Skeletal muscle satellite cell (primary cell): Measurements from ENCODE around the gene NFYB. TPM values are rescaled to one million over a fixed set of nuclear protein-coding genes. Genes with fewer than 3 reads are reported as not detected.

Experiments used
- H3K27me3 ChIP-seq: 2 replicates; pipeline ENCODE4 v1.7.0; 2013; ENCODE audit warnings: low read length; ENCODE audit not compliant: control insufficient read depth, insufficient read depth
- H3K36me3 ChIP-seq: 2 replicates; pipeline ENCODE4 v1.7.0; 2013; ENCODE audit warnings: mild to moderate bottlenecking, control low read depth, low read length; ENCODE audit not compliant: insufficient read depth
- H3K4me1 ChIP-seq: 2 replicates; pipeline ENCODE4 v1.7.0; 2013; ENCODE audit warnings: low read length; ENCODE audit not compliant: control insufficient read depth, insufficient read depth
- H3K4me2 ChIP-seq: 2 replicates; pipeline ENCODE4 v1.7.0; 2013; ENCODE audit warnings: mild to moderate bottlenecking, low read length
- H3K4me3 ChIP-seq: 2 replicates; pipeline ENCODE4 v1.7.0; 2013; ENCODE audit warnings: low read length
- H3K9ac ChIP-seq: 2 replicates; pipeline ENCODE4 v1.7.0; 2013; ENCODE audit warnings: mild to moderate bottlenecking, low read depth, low read length, moderate library complexity
- H3K9me3 ChIP-seq: replicated peaks from 2 replicates; pipeline ENCODE4 v1.7.0; 2013; ENCODE audit warnings: mild to moderate bottlenecking, control low read depth, low read length
- total RNA-seq: library from RNA; depleted of rRNA; stranded (reverse); fragments of >200 nt; gene quantifications from 2 replicates; pipeline ENCODE4 v1.2.3, GENCODE V29; 2012; rRNA removed

Gene NFYB
- 7.9 and 9.9 TPM in 2 replicates for total RNA-seq

- H3K4me3 ChIP-seq = peak within 1 kb of the TSS; percentile 92
- H3K27me3 ChIP-seq = no peaks in the 10 kb centered on the region
- peak within 1 kb of the TSS; percentile 96 for H3K4me2 ChIP-seq
- H3K36me3 ChIP-seq = peaks cover 13% of the 10 kb centered on the region
- H3K9me3 ChIP-seq = no peaks in the 10 kb centered on the region
- peaks cover 31% of the 10 kb centered on the region for H3K4me1 ChIP-seq
- peak within 1 kb of the TSS; percentile 92 for H3K9ac ChIP-seq
Observed at GRCh38 chr12:104137902-104138796, at the start of gene NFYB. Gene NFYB, minus strand, starts transcription at chr12:104138210. Its CDS starts 2,757 bp downstream, at chr12:104135453.

- H3K27me3 ChIP-seq = no peaks in the 10 kb centered on the region
Observed at GRCh38 chr12:104187446-104188155, 49.6 kb upstream of the NFYB start.

GRCh38 chr12:104183443-104183842 lies 45.4 kb upstream of the NFYB start:
- Histone ChIP-seq H3K4me1 (peaks cover 28% of the 10 kb centered on the region), H3K4me2 (no peak overlapping the region), H3K4me3 (no peak overlapping the region), H3K36me3 (no peaks in the 10 kb centered on the region), H3K9ac (no peak overlapping the region), H3K9me3 (peaks cover 6% of the 10 kb centered on the region), H3K27me3 (no peaks in the 10 kb centered on the region)

More at GRCh38 chr12:104187446-104188155, 49.6 kb upstream of the NFYB start:
- peaks cover 11% of the 10 kb centered on the region for H3K4me1 ChIP-seq
- no peak overlapping the region for H3K4me2 ChIP-seq
- peaks cover 6% of the 10 kb centered on the region for H3K9me3 ChIP-seq
- H3K36me3 ChIP-seq = no peaks in the 10 kb centered on the region
- no peak overlapping the region for H3K9ac ChIP-seq
- no peak overlapping the region for H3K4me3 ChIP-seq

GRCh38 chr12:104182621-104183378 lies 44.8 kb upstream of the NFYB start:
- H3K36me3 ChIP-seq = no peaks in the 10 kb centered on the region
- H3K27me3 ChIP-seq = no peaks in the 10 kb centered on the region
- no peak overlapping the region for H3K4me3 ChIP-seq
- H3K4me2 ChIP-seq = peak overlapping the region; percentile 36
- H3K9me3 ChIP-seq = peaks cover 6% of the 10 kb centered on the region
- H3K4me1 ChIP-seq = peaks cover 35% of the 10 kb centered on the region
- H3K9ac ChIP-seq = no peak overlapping the region

GRCh38 chr12:104182144-104182543 lies 44.1 kb upstream of the NFYB start:
- H3K4me1 ChIP-seq = peaks cover 40% of the 10 kb centered on the region
- H3K4me3 ChIP-seq = no peak overlapping the region
- peaks cover 6% of the 10 kb centered on the region for H3K9me3 ChIP-seq
- no peak overlapping the region for H3K9ac ChIP-seq
- no peaks in the 10 kb centered on the region for H3K27me3 ChIP-seq
- no peaks in the 10 kb centered on the region for H3K36me3 ChIP-seq
- peak overlapping the region; percentile 36 for H3K4me2 ChIP-seq

- H3K27me3 ChIP-seq = no peaks in the 10 kb centered on the region
- H3K36me3 ChIP-seq = no peaks in the 10 kb centered on the region
Observed at GRCh38 chr12:104181313-104181712, 43.3 kb upstream of the NFYB start.

GRCh38 chr12:104180374-104180773 lies 42.4 kb upstream of the NFYB start:
- H3K27me3 ChIP-seq = no peaks in the 10 kb centered on the region
- no peak overlapping the region for H3K4me3 ChIP-seq
- no peaks in the 10 kb centered on the region for H3K36me3 ChIP-seq
- H3K9ac ChIP-seq = no peak overlapping the region
- peaks cover 44% of the 10 kb centered on the region for H3K4me1 ChIP-seq
- H3K4me2 ChIP-seq = no peak overlapping the region
- H3K9me3 ChIP-seq = peaks cover 6% of the 10 kb centered on the region

More at GRCh38 chr12:104181313-104181712, 43.3 kb upstream of the NFYB start:
- Histone ChIP-seq H3K4me2 (no peak overlapping the region), H3K9ac (no peak overlapping the region), H3K4me1 (peaks cover 44% of the 10 kb centered on the region), H3K4me3 (no peak overlapping the region), H3K9me3 (peaks cover 6% of the 10 kb centered on the region)

GRCh38 chr12:104177663-104178501 lies 39.9 kb upstream of the NFYB start:
- peak overlapping the region; percentile 35 for H3K4me3 ChIP-seq
- peak overlapping the region; percentile 71 for H3K4me2 ChIP-seq
- no peaks in the 10 kb centered on the region for H3K9me3 ChIP-seq
- no peaks in the 10 kb centered on the region for H3K27me3 ChIP-seq
- peak overlapping the region; percentile 56 for H3K9ac ChIP-seq
- H3K36me3 ChIP-seq = no peaks in the 10 kb centered on the region
- peaks cover 44% of the 10 kb centered on the region for H3K4me1 ChIP-seq

- no peak overlapping the region for H3K4me3 ChIP-seq
- H3K4me1 ChIP-seq = peaks cover 39% of the 10 kb centered on the region
- no peaks in the 10 kb centered on the region for H3K9me3 ChIP-seq
- H3K9ac ChIP-seq = peak overlapping the region; percentile 6
- H3K36me3 ChIP-seq = no peaks in the 10 kb centered on the region
- H3K4me2 ChIP-seq = peak overlapping the region; percentile 71
- no peaks in the 10 kb centered on the region for H3K27me3 ChIP-seq
Observed at GRCh38 chr12:104177336-104177662, 39.3 kb upstream of the NFYB start.

- H3K36me3 ChIP-seq = no peaks in the 10 kb centered on the region
- H3K9me3 ChIP-seq = no peaks in the 10 kb centered on the region
- H3K4me2 ChIP-seq = no peak overlapping the region
- no peak overlapping the region for H3K9ac ChIP-seq
- no peaks in the 10 kb centered on the region for H3K27me3 ChIP-seq
- H3K4me1 ChIP-seq = peaks cover 24% of the 10 kb centered on the region
- no peak overlapping the region for H3K4me3 ChIP-seq
Observed at GRCh38 chr12:104175726-104176247, 37.8 kb upstream of the NFYB start.
